ENCODE data around the gene FOLR1. TPM values are rescaled to one million over a fixed set of nuclear protein-coding genes. Genes with fewer than 3 reads are reported as not detected.

FOLR1 gene
- total and polyA plus RNA-seq, 2 of the 4 experiments (the other 2 are of a cell fraction), result 0.24 TPM; not detected in 1

- Histone ChIP-seq H2BK5ac (ENCODE audit: low read depth, low read length, poor library complexity, severe bottlenecking) (no peak overlapping the region), H3K36me3 (ENCODE audit: control insufficient read depth, insufficient read depth, low read length) (no peaks in the 10 kb centered on the region), H2AK5ac (ENCODE audit: low read depth, low read length) (no peak overlapping the region), H2BK20ac (ENCODE audit: low read depth, low read length) (no peak overlapping the region), H3K4me3 (ENCODE audit: insufficient read depth, low read depth, low read length) (no peak overlapping the region), H3K4ac (ENCODE audit: low read depth, low read length) (no peak overlapping the region), H2BK15ac (ENCODE audit: low read depth, low read length) (no peak overlapping the region), H4K5ac (ENCODE audit: low read depth, low read length) (no peak overlapping the region), H4K20me1 (ENCODE audit: insufficient read depth, low read length) (no peaks in the 10 kb centered on the region), H2BK120ac (ENCODE audit: low read depth, low read length) (no peak overlapping the region), H2AK9ac (replicated peaks; ENCODE audit: low read depth, low read length, poor library complexity) (no peak overlapping the region), H3K23ac (ENCODE audit: low read depth, low read length) (no peak overlapping the region), H3K9me3 (ENCODE audit: control insufficient read depth, insufficient read depth, low read length) (no peaks in the 10 kb centered on the region), H3K4me1 (ENCODE audit: control insufficient read depth, insufficient read depth, low read length) (no peaks in the 10 kb centered on the region), H3K79me1 (ENCODE audit: low read depth in 1 of 2, low read length in 2 of 2) (no peaks in the 10 kb centered on the region), H3K27me3 (ENCODE audit: control insufficient read depth, insufficient read depth, low read length) (peaks cover 3% of the 10 kb centered on the region; the same call in 1 of the 2 replicates), H3K4me2 (ENCODE audit: low read depth, low read length) (no peak overlapping the region), H3K9ac (ENCODE audit: low read depth, low read length) (no peak overlapping the region), H3K9me1 (ENCODE audit: insufficient read depth, low read length) (no peaks in the 10 kb centered on the region), H3K14ac (replicated peaks; ENCODE audit: low read depth, low read length) (no peak overlapping the region), H4K8ac (ENCODE audit: low read depth in 2 of 2, low read length in 2 of 2) (no peak overlapping the region), H3K27ac (ENCODE audit: insufficient read depth, low read length) (no peak overlapping the region), H3K56ac (ENCODE audit: extremely low read depth, insufficient read depth, low read length) (no peak overlapping the region), H4K91ac (ENCODE audit: insufficient read depth, low read depth, low read length) (no peak overlapping the region), H3K18ac (ENCODE audit: low read depth, low read length) (no peak overlapping the region), H2AFZ (replicated peaks; ENCODE audit: low read length, poor library complexity) (no peak overlapping the region)
- BruUV-seq (replicated peaks), result no TSS peak
- dilution Hi-C loops (cut with HindIII; ENCODE audit: low sequenced_read_pairs, unreplicated experiment) (no loop called here), in situ Hi-C loops (cut with MboI; ENCODE audit: low sequenced_read_pairs) (no loop called here), intact Hi-C loops (cut with micrococcal nuclease) (no loop called here)
- TF ChIP-seq USF2 (IDR thresholded peaks at IDR 0.05; ENCODE audit: low read depth, low read length) (no peak), MAZ (IDR thresholded peaks at IDR 0.05; ENCODE audit: borderline replicate concordance, low read depth, low read length) (no peak), NFE2L2 (IDR thresholded peaks at IDR 0.05; ENCODE audit: low read depth, low read length) (no peak), RAD21 (IDR thresholded peaks at IDR 0.05; ENCODE audit: low read length) (no peak), RFX5 (IDR thresholded peaks at IDR 0.05; ENCODE audit: low read depth, low read length) (no peak), FOS (IDR thresholded peaks at IDR 0.05; ENCODE audit: low read depth, low read length) (no peak), MAFK (IDR thresholded peaks at IDR 0.05; ENCODE audit: low read depth, low read length) (no peak), BHLHE40 (IDR thresholded peaks at IDR 0.05; ENCODE audit: low read depth, low read length) (no peak), POLR2A (IDR thresholded peaks at IDR 0.05; ENCODE audit: low read depth, low read length) (no peak), CEBPB (IDR thresholded peaks at IDR 0.05; ENCODE audit: low read depth, low read length) (no peak), MXI1 (IDR thresholded peaks at IDR 0.05; ENCODE audit: borderline replicate concordance, low read depth, low read length) (no peak), SMC3 (IDR thresholded peaks at IDR 0.05; ENCODE audit: low read depth, low read length) (no peak), CTCF (conservative IDR thresholded peaks at IDR 0.05; ENCODE audit: low read depth, low read length) (no peak), RCOR1 (IDR thresholded peaks at IDR 0.05; ENCODE audit: insufficient replicate concordance, low read length) (no peak), CHD1 (IDR thresholded peaks at IDR 0.05; ENCODE audit: low read depth, low read length) (no peak)
- TF ChIP-seq, protein P1, sequence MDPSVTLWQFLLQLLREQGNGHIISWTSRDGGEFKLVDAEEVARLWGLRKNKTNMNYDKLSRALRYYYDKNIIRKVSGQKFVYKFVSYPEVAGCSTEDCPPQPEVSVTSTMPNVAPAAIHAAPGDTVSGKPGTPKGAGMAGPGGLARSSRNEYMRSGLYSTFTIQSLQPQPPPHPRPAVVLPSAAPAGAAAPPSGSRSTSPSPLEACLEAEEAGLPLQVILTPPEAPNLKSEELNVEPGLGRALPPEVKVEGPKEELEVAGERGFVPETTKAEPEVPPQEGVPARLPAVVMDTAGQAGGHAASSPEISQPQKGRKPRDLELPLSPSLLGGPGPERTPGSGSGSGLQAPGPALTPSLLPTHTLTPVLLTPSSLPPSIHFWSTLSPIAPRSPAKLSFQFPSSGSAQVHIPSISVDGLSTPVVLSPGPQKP (IDR thresholded peaks at IDR 0.05; ENCODE audit: borderline replicate concordance, low read depth, low read length), result no peak
- ChIA-PET CTCF (no interaction called here), POLR2A (ENCODE audit: unreplicated experiment) (no interaction called here)
- no peak for DNase-seq
- WGBS, 2 experiments (ENCODE audit: extremely low coverage in 2 of 2, insufficient read length in 1 of 2), result no CpG with 5 or more reads among the region's 1 CpG
- ATAC-seq (ENCODE audit: low read depth), result no peak
Measured at GRCh38 chr11:72188267-72188666, 3.7 kb upstream of the FOLR1 start.

Data from IMR-90 (cell line).